Measurements from ENCODE around the gene SEMA5B.
A peak's percentile ranks its signal among the peaks of the same experiment; 100 is the strongest.

The SEMA5B gene

DNA sequence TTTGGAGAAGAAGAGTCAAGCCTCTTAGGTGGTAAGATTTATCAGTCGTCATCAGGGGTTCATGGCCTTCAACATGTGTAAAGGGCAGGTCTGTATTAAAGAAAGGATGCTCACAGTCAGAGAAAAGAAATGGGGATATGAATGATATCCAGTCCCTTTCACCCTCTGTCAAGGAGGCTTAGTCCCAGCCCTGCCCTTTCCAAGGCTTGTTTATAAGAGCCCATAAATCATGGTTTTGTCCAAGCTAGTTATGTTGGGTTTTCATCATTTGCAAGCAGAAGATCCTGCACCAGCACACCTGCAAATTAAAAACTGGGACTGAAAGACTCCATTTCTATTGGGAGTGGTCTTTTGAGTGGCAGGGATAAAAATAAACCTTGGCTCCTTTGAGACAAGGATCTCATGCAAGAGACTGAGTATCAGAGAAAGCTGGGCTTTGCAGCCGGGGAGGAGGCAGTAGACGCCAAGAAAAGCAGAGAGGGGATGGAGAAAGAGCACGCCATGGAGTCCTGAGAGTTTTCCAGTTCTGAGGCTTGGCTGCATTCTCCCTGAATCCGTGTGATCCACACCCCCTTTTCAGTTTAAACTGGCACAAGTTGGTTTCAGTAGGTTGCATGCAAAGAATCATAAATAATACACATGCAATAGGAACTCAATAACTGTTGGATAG lies 26.7 kb upstream of the SEMA5B start:
- ATAC-seq: no peak

GRCh38 chr3:123053107-123053506 lies 25.5 kb upstream of the SEMA5B start:
- no peak for ATAC-seq

- ATAC-seq: no peak
Measured at GRCh38 chr3:123050666-123051065, 23.1 kb upstream of the SEMA5B start.

- ATAC-seq: no peak
Measured at GRCh38 chr3:123048480-123049237, 21.1 kb upstream of the SEMA5B start.

- no peak for ATAC-seq
Measured at GRCh38 chr3:123047062-123047319, 19.4 kb upstream of the SEMA5B start.

DNA sequence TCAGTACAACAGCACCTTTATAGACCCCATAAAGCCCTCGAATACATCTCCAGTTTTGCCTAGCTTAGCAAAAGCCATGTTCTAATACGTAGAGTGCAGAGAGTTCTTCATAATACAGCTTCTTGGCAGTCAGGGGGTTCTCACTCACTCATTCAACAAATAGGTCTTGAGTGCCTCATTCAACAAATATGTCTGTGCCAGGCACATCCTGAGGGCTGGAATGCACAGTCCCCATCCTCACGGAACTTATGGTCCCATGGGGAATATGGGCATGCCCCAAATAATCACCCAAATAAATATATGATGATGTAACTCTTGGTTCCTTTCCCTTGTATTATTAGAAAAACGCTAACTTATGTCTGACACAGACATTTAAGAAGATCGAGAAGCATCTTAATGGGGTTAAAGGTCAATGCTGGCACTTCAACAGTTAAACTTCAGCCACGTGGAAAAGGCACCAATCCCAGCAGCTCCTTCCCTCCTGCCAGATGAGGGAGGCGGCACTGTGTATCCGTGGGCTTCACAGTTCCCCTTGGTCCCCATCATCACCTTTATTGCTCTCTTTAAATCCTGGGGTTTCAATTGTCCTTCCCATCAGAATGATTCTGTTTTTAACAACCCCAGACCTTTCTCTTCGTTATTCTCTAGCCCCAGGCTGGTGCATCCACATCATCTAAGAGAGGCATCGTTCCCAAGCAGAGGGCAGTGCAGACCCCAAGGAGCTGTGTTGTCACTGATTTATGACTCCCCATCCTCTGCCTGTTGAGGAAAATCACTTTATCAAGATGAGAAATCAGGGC lies 18.9 kb upstream of the SEMA5B start:
- no peak for ATAC-seq

- ATAC-seq: no peak
Measured at GRCh38 chr3:123044981-123045763, 17.6 kb upstream of the SEMA5B start.

DNA sequence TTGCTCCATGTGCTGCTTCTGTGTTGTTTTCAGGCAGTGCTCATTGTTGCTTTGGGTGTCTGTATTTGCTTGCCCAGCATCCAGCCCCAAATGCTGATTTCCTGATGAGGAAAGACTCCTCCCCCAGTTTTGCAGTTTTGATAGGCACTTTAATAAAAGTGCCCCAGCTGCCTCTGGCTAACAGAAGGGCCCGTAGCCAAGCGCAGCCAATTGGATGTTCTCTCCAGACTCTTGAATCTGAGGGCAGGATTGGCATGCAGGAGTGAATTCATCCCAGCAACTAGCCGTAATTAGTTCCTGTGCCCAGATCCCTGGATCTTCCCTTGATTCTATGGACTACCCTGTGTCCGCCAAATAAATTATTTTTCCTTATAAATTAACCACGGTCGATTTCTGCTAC lies 14.8 kb upstream of the SEMA5B start:
- ATAC-seq: no peak

DNA sequence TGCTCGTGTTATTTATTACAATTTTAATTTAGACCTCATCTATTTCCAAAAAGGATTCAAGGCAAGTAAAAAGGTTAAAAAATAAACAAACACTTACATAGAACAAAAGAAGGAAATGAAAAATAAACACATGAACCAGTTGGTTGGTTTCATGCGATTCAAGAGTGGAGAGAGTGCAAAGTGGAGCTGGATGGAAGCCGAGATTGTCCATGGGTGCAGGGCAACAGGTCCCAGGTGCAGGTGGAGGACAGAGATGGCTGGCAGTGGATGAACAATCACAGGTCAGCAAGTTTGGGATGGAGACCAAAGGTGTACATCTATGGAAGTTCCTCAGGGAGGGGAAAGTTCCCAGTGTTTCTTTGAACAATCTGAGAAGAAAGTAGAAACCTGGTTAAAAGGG lies 11.6 kb upstream of the SEMA5B start:
- ATAC-seq: no peak

- no peak for ATAC-seq
Measured at GRCh38 chr3:123038751-123039150, 11.2 kb upstream of the SEMA5B start.

DNA sequence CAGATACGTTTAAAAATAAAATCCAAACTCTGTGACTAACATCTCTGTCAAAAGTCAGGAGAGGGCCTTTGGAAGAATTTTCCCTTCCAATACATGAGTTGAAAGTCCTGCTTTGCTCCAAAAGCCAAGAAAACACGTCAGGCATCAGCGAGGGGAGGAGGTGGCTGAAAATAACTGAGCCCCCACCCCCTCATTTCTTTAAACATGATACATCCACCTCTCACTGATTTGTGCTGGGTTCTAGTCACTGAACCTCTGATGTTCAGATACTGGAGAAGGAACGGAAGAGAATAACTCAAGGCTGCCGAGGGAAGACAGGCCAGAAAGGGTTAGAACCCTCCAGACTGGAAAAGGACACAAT lies 9.4 kb upstream of the SEMA5B start:
- no peak for ATAC-seq

DNA sequence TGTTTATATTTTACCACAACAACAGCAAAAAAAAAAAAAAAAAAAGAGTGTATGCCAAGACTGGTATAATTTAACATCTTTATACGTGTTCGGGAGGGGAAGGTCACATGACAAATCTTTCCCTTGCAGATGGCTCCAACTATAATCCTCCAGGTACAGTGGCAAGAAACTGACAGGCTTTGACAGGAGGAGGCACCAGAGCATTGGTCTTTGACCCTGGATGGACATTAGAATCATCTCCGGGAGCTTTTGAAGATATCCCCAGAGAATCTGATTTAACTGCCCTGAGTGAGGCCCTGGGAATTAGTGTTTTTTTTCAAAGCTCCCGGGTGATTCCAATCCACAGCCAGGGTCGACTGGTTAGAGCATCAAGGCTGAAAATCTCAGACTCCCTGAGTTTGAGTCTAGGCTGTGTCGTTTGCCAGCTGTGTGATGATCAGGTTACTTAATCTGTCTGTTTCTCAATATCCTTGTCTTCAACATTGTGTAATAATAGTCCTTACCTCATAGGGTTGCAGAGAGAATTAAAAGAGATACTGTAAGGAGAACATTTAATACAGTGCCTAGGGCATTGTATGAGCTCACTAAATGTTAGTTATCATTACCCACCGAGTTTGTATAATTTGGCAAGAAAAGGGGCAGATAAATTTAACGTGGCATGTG lies 8.9 kb upstream of the SEMA5B start:
- no peak for ATAC-seq

DNA sequence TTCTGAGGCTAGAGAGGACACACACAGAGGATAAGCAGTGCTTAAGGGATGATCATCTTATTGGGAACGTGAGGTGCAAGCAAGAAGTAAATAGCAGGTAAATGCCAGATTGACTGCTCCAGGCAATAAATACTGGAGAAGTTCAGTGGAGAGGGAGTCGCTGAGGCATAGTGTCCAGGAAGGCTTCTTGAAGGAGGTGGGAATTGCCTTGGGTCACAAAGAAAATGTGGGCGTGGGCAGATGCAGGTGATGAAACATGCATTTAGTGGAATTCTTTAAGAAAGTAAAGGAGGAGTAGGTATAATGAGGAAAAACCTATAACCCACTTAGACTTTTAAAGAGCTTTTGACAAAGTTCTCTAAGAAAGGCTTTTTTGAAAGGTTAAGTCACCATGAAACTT lies 7.4 kb upstream of the SEMA5B start:
- no peak for ATAC-seq

GRCh38 chr3:123034120-123034519 lies 6.6 kb upstream of the SEMA5B start:
- no peak for ATAC-seq

GRCh38 chr3:123032057-123032456 lies 4.5 kb upstream of the SEMA5B start:
- ATAC-seq: no peak

DNA sequence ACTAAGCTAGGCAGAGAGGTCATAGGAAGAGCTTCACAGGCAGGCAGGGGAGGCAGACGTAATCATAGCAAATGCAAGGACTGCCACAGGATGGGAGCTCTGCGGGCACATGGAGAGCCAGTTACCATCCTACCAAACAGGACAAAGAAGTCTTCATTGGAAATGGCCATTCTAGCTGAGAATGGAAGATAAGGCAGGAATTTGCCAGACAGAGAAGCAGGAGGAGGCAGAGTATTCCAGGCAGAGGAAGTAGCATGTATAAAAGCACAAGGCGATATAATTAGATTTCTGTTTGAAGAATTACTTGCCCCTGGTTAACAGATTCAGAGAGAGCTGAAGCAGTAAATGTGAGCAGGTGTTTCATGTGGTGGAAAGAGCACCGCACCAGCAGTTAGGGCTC lies 3.5 kb upstream of the SEMA5B start:
- ATAC-seq: no peak

DNA sequence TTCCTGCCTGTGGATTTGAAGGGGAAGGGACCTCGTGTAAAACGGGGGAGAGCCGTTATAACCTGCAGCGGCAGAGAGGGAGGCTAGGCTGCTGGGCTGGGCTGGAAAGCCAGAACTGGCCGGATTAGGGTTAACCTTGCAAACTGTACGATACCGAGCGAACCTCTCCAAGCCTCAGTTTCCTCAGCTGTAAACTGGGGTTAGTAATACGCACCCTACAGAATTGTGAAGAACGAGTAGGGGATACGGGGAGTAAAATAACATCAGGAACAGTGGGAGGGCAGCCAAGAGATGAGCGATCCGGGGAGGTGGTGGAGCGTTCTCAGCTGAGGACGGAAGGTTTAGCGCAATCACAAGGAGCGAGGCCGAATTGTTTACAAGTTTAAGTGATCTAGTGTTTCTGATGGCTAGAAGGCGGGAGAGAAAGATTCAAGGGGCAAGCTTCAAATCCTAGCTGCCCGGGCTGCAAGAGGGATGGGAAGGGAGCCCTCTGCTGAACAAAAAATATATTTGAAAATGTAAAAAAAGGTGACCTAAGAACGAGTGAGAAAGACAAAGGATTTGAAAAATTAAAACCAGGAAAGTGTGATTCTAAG lies 768 bp upstream of the SEMA5B start:
- peak in 1 of 2 donors; percentile 29 for ATAC-seq

- peak in 1 of 2 donors; percentile 7 for ATAC-seq
Measured at GRCh38 chr3:123026565-123027291, 835 bp downstream of the SEMA5B start.

DNA sequence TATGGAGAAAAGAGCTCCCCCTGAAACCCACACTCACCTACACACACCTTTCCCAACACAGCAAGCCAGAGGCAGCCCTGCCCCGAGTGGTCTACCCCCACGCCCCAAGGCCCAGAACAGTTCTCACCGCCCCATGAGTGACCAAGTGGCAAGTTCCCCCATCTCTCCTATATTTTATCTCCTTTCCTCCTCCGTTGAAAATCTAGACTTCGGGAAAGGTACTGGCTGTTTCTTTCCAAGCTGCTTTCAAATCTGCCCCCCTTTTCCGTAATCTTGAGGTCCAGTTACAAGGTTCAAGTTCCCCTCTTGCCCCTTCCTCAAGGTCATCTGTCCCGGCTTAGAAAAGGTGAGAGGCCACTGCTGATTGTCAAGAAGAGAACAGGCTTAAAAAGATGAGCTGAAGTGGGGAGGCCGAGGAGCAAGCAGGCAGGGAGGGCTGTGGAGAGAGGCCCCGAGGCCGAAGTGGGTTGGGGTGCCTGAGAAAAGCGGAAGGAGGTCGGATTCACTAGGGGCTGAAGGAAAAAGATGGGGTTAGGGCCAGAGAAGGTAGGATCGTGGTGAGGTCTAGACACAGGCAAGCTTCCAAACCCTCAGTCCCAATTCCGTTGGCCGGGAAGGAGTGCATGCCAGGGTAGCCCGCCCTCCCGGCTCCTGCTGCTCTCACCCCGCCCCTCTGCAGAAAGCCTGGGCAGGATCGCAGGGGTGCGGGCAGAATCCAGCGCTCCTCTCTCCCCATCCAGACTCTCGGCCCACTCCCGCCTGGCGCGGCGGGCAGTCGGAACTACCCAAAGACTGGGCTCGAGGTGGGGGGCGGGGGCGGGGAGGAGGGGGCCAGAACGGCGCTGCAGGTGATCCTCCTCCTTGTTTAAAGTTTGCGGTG lies 1.7 kb downstream of the SEMA5B start:
- ATAC-seq: no peak

- no peak for ATAC-seq
Measured at GRCh38 chr3:123024056-123024455, 3.5 kb downstream of the SEMA5B start.
